HG02973 (cell line): Measurements from ENCODE around the gene GNAQ.

Experiments used
- ATAC-seq: cut with Tn5 transposase; IDR thresholded peaks from one replicate; pipeline ENCODE4 v1.9.1; 2021; ENCODE audit warnings: moderate library complexity; ENCODE audit not compliant: unreplicated experiment

The GNAQ gene

DNA sequence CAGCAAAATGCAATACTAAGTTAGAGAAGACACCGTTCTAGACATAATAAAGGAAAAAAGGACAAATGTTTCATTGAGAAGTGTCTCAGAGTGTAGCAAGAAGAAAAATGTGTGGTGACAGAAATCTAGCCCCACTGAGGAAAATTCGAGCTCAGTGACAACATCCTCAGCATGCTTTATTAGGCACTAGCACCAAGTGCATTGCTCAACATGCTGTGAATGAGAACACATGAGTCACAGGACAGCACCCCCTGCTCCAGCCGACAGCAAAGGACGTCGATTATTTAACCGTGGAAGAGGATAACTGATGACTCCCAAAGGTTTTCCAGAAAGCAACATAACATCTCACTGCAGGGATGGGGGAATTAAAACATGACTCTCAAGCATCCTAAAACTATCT lies 182.7 kb downstream of the GNAQ start:
- no peak for ATAC-seq

DNA sequence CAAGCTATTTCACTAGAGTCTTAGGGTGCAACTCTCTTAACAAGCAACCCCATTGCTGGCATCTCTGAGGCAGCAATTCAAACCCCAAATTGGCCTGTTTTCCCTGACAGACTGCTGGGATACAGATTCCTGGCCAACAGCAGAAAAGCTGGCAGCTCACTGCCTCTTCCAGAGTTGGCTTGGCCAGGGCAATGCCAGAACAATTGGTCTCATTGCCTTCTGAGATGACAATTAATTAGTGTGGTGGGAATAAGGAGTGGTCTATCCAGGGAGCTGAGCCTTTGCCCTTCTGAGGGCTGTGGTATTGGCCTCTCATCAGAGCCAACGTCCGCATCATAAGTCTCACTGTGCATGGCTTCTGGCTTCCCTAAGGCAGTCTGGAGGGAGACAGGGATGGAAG lies 183.2 kb downstream of the GNAQ start:
- no peak for ATAC-seq

DNA sequence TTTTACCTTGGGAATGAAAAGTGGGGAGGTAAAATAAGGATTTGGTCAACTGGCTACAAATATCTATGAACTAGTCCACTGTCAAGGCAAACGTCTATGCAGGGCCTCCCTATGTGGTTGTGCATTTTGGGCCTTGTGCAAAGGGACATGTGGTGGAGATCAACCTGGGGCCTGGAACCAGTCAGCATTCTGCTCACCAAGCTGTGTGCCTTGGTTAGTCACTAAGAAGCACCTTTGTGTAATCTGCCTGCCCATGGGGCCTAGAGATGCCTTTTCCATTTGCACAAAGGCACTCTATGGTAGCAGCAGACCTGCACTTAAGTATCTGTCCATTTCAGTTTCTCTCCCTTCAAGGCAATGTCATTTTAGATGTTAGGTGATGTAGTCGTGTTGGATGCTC lies 184.0 kb downstream of the GNAQ start:
- ATAC-seq, result no peak

DNA sequence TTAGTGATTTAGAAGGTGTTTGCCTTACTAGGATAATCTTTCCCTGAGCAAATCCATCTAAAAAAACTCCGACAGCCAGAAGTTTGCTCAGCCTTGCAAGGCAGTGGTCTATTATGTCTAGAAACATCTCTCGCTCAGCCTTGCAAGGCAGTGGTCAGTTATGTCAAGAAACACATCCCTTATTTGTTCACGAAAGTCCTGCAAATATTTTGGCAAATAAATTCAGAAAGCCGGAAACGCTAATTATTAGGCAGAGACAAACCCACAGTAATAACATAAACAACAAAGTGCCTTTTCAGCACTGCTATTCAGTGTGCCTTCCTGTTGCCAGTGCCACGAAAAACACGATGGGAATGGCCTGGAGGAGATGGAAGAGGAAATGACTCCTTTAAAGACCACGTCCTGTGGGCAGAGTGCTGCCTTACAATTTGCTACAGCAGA lies 184.5 kb downstream of the GNAQ start:
- no peak for ATAC-seq

DNA sequence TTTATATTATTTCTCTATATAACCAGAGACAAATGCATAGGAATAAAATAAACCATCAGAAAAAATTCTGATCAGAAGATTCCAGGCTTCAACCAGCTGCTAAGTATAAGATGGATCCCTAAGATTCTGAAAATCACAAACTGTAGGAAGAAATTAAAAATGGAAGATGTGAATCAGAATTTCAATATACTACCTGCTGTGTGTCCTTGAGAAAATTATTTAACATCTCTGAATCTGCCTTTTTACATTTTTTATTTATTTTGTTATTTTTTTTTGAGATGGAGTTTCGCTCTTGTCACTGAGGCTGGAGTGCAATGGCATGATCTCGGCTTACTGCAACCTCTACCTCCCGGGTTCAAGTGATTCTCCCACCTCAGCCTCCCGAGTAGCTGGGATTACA lies 187.2 kb downstream of the GNAQ start:
- ATAC-seq, result no peak

DNA sequence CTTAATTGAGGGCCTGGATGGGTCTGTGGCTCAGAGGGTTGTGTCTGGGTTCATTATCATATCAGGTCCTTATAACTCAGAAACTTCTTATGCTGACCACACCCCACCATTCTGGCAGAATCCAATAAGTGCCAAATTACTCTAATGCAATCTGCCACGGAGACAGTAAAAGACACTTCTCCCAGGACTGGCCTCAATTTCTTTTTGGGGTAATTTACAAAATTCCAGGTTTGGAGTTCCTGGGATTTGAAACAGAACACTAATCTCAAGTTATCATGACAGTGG lies 187.8 kb downstream of the GNAQ start:
- ATAC-seq, result no peak

DNA sequence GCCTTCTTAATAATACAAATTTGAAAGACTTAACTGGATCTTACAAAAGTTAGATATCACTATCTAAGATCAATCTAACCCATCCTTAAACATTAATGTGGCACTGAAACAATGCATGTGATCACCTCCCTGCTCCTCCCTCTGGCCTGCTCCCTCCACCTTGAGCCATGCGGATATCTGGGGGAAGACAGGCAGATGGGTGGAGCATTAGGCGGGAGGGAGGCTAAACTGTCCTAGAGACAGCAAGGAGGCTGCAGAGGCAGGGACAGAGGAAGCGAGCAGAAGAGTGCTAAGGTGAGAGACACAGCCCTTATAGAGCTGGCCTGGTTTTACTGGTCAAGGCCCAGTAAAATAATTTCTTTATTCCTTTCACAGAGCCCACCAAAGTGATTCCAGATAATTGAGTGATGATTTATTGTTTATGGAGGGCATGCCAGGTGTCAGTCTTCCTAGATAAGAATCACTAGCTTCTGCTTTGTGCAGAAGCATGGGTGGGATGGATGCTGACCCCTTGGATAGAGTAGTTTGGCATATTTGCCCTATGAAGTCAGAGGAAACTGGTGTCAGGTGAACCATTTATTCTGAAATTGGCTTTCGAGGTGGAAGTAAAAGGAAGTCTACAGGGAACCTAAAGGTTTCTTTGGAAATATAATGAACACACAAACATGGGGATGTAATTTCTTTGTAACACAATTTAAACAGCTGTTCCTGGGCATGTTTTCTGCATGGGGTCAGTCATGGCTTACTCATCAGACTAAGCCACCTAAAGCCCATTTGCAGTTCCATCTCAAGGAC lies 188.3 kb downstream of the GNAQ start:
- ATAC-seq, result no peak

DNA sequence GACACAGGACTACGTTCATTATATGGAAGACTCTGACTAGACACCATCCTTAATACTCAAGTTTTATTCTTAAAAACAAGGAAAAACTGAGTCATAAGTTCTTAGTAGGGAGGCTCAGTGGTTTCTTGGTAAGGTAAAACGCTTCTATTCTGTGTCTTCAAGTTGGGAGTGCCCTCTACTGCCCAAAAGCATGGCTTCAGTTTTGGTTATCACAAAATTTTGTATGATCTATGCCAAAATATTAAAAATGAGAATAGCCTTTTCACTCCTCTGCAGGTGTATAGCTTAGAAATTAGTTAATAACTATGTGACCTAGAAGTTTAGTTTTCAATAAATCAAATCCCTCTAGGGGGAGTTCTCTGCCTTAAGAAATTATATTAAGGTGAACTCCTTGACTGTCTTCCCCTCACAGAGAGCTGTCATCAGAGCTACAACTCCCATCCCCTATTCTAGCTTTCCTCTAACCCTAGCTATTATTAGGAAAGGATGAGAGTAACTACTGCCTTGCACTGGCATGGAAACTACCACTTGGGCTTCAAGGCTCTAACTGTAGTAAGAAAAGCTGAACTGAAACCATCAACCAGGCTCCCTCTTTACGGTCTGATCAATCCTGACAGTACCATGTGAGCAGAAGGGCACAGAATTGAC lies 189.7 kb downstream of the GNAQ start:
- no peak for ATAC-seq

DNA sequence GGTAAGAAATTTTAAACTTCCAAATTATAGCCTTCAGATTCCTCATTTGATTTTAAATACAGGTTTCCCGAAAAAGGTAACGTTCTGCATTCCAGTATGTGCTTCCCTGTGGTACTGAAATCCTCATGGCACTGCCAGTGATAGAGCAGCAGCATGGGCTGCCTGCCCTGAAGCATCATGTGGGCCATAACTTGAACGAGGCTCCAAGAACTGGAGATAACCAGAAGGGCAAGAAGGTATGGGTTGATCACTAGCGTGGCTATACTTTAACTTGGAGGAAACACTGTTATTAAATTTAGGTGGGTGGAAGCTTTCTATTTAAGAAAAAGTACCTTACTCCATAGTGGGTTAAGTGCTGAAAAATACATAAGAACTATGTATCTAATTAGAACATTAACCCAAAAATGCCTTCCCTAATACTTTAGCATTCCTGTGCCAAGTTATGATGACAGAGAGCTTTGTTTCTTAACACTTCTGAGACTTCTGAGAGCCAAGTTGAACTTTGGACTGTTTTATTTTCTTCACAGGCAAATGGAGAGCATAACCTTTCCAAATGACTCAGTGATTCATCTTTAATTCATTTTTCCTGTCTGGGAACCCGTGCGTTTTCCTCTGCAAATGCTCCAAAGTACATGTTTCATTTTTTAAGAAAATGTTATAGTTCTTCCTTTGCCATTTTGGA lies 192.0 kb downstream of the GNAQ start:
- ATAC-seq, result no peak

DNA sequence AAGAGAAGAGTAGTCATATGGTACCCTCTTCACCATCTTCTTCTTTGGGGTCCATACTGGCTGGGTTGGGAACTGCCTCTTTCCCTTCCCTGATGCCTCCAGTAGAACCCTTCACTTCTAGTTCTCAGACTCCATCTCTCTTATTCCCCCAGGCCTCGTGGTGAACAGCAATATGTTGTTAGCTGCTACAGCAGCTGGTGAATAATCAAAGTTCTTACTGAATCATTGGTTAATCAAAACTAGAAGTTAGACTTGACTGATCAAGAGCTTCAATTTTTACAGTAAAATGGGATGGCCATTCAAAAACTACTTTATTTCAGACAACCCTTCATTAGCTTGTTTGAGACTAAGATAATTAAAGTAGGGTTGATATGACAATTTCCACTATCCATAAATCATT lies 192.6 kb downstream of the GNAQ start:
- ATAC-seq, result no peak

DNA sequence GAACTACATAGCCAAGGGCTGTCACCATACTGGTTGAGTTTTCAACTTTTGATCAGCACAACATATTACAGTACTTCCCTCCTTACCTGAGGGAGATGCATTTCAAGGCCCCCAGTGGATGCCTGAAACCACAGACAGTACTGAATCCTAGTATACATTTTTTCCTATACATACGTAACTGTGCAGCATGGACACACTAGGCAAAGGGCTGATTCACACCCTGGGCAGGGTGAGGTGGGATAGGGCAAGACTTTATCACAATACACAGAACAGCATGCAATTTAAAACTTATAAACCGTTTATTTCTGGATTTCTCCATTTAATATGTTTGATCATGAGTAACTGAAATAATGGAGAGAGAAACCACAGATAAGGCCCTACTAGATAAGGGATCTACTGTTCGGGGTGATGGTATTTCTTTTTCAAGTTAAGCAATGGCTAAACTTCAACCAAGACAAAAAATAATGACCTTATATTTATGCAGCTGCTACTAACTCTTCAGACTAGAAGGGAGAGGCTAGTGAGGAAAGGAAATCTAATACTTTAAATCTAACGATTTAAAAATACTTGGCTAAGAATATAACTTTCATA lies 196.6 kb downstream of the GNAQ start:
- no peak for ATAC-seq

DNA sequence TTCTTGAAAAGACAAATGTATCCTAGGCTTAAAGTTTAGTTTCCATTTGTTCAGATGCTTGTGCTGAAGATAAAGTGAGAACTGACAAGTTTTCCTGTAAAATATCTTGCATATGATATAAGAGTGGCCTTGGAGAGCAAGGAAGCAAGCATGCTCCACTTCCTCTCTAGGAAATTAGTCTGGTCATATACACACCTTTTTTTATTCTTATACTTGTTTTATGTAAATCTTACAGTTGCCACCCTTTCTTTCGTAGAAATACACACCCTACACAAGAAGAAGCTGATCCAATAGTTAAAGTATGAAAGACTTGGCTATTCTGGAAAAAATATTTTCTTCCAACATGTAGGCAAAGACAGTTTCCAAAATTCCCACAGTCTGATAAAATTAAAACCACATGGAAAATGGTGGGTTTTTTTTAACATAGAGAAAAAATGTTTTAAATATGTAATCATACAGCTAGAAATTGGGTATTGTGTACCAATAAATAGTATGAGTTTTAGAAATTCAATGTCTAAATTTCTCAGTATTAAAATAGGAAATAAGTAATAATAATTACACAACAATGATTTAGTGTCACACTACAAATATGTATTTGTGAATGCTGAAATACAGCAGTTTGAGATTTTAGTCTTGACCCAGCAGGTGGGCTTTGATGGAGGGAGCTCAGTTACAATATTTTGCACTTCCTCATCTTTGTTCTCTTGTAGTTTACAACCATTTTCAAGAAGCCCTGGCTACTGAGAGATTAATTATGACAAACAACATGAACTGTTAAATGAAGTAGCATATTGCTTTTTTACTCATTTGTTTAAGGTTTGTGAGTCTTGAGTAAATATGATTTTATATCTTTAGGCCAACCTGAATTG lies 197.8 kb downstream of the GNAQ start:
- no peak for ATAC-seq

DNA sequence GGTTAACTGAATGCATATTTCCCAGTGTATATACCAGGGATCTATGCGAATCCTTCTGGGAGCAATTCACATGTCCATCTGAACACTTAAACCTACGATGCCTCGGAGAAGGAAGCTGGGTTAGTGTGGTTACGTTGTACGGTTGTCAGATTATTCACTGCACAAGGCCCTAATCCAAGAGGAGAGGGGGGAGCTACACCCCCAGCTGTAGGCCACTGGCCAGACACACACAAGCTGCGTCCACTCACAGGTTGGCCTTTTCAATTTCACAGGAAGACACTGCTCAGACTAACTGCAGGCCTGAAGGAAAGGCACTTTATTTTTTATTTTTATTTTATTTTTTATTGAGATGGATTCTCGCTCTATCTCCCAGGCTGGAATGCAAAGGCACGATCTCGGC lies 199.0 kb downstream of the GNAQ start:
- ATAC-seq, result no peak

DNA sequence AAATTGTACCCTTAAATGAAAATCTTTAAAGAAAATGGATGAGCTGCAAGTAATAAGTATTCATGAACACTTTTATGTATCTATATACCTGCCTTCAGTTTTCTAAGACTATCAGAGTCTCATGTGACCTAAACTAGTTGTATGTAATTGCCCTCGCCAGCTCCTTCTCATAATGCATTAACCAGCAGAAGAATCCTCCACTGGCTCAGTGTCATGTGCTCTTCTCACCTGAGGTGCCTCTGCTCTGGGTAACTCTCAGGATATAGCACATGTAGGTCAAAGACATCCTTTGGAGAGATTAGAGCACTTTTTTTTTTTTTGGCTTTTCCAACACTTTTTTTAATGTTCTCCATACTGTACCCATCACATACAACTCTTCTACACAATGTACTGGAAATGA lies 199.8 kb downstream of the GNAQ start:
- ATAC-seq, result no peak

DNA sequence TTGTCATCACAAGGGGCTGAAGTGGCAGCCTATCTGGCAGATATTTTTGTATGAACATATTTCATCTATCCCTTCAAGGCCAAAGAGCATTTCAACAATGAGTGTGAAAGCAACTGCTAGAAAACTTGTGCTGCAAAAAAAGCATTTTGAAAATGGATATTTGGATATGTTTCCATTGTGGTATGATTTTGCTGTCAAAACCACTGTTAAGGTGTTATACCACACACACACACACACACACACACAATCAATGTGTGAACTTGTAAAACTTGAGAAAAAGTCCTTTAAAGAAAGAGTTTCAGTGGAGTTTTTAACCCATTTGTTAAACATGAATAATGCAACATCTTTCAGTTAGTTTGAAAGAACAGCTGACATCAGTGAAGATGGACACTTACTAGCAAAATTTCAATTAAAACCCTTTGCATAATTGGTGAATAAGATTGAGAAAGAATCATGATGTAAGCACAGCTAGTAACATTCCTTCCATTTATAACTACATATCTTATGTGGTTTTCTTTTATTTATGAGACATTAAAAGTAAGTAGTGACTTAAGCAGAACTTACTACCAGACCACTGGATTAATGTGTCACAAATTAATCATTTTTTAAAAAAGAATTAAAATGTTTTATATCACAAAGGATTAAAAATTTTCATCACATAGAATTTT lies 200.9 kb downstream of the GNAQ start:
- ATAC-seq, result no peak

DNA sequence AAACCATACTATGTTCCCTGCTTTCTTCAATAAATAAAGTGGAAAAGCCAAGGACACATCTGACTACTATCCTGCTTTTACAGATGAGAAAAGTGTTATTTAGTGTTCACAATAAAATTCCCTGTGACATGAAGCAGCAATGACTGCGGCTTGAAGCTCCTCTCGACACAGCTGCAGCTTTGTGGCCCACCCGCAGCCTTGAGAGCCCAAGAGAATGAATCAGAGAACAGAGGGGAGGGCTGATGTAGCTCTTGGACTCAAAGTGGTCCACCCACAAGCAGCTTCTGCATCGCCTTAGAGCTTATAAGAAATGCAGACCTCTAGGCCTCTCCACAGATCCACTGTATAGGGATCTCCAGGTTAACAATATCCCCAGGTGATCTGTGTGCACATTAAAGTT lies 202.2 kb downstream of the GNAQ start:
- ATAC-seq, result no peak

DNA sequence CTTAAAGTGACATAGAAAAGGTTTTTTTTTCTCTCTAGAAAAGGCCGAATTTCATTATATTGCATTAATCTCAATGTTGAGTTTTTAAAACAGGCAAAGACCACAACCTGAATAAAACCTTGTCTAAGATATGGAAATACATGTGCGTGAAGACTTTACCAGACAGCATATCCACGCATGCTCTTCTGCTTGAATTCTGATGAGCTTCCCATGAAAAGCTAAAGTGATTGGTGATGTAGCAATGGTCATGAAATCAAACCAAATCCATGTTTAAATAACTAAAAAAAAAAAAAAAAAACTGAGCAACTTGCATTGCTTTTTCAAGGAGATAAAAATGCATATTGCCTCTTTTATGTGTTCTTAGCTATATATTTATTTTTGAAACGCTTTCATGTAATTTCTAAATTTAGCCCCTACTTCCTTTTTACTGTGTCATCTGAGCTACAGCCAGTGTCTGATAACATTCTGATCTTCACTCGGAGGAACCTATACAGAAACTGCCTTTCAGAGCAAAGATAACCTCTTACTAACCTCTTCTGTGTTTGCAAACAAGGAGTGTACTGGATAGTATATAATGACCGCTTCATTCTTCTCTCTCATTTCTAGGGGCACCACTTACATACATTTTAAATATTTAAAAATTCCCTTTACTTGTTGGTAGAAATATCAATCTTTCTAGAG lies 204.4 kb downstream of the GNAQ start:
- ATAC-seq, result no peak

DNA sequence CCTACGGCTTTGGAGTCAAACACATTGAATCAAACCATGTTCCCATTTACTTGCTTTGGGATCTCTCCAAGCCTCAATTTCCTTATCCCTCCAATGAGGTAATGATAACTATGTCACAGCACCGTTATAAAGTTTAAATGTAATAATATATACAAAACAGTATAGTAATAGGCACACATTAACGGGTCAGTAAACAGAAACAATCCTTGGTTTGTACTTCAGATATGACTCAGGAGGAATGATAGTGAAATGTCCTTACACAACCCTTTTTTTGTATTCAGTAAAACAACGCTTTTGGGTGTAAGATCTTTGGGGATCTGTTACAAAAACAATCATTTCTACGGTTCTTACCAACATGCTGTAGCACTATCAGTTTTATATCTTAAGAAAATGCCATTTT lies 205.0 kb downstream of the GNAQ start:
- no peak for ATAC-seq

DNA sequence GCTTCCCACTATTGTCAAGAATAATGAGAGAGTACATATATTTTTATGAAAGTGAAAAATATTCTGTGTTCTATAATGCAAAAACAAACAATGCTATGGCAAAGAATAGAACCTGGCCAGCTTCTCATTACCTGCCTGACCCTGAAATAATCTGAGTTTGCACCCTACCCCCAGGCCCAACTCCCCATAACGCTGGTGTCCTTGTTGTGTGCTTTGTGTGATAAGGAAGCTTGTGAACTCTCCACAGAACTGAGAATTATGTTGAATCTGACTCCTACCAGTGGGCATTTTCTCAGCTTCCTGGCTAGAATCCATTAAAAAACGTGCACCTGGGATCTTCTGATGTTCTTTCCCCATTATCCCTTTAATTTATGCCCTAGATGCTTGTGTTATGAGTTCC lies 205.5 kb downstream of the GNAQ start:
- no peak for ATAC-seq

DNA sequence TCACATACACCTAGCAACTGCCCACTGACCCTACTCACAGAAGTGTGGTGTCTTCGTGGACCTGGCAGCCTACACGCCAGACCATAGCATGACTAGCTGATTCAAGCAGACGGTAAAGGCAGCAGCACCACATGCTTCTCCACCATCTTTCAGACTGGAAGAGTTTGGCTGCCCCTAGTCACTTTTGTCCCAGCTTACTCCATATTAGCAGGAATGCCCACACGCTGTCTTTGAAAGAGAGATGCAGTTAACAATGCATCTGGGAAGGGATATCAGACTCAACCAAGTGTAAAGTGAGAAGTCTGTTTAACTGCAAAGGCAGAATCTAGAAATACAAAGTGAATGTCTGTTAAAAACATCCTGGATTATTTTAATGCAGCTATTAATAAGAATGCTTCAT lies 206.2 kb downstream of the GNAQ start:
- no peak for ATAC-seq
